OCI-LY7 (cell line): ENCODE data around the gene ALOXE3. TPM values are rescaled to one million over a fixed set of nuclear protein-coding genes. Genes with fewer than 3 reads are reported as not detected.

ENCODE experiments used
- BruUV-seq: library from RNA; stranded (reverse); fragments of 400-500 nt; replicated peaks from 2 replicates; lab custom pipeline; 2021; lab: Mats Ljungman, UMichigan
- CTCF ChIA-PET: fragments of 300-600 bp; sonication (Branson Sonifier 250); formaldehyde crosslinking; loops from one replicate; lab custom pipeline; 2022; ENCODE audit warnings: antibody characterized with exemption; ENCODE audit not compliant: unreplicated experiment; lab: Charles Lee
- POLR2A ChIA-PET: fragments of 300-600 bp; sonication (Branson Sonifier 250); formaldehyde crosslinking; loops from one replicate; lab custom pipeline; 2022; ENCODE audit warnings: antibody characterized with exemption; lab: Charles Lee
- DNase-seq: peaks from one replicate; pipeline ENCODE4 v3.0.0-alpha.2; 2015; ENCODE audit warnings: low spot score
- H2AFZ ChIP-seq: fragments of 200-600 bp; sonication (generic), shearing (Covaris generic); 2 replicates; pipeline ENCODE4 v1.6.1; 2014; ENCODE audit warnings: mild to moderate bottlenecking, antibody characterized with exemption, low read length, moderate library complexity
- H3K27ac ChIP-seq: fragments of 200-600 bp; sonication (generic); 2 replicates; pipeline ENCODE4 v1.5.1; 2014; ENCODE audit warnings: mixed run types, low read depth, mild to moderate bottlenecking, moderate library complexity, low read length, inconsistent platforms; ENCODE audit not compliant: poor library complexity, severe bottlenecking
- H3K36me3 ChIP-seq: fragments of 200-600 bp; sonication (generic); 2 replicates; pipeline ENCODE4 v1.6.1; 2014; ENCODE audit warnings: mild to moderate bottlenecking, antibody characterized with exemption, low read length, moderate library complexity, mixed read lengths; ENCODE audit not compliant: insufficient read depth
- H3K4me1 ChIP-seq: fragments of 200-600 bp; sonication (generic); 2 replicates; pipeline ENCODE4 v1.5.1; 2014; ENCODE audit warnings: mild to moderate bottlenecking, low read length; ENCODE audit not compliant: insufficient read depth, poor library complexity, severe bottlenecking
- H3K4me2 ChIP-seq: fragments of 200-600 bp; sonication (generic); 2 replicates; pipeline ENCODE4 v1.6.1; 2014; ENCODE audit warnings: mild to moderate bottlenecking, low read length
- H3K4me3 ChIP-seq: fragments of 200-600 bp; sonication (generic); 2 replicates; pipeline ENCODE4 v1.5.1; 2014; ENCODE audit warnings: mild to moderate bottlenecking, low read depth, low read length; ENCODE audit not compliant: poor library complexity, severe bottlenecking
- H3K79me2 ChIP-seq: fragments of 200-600 bp; sonication (generic); 2 replicates; pipeline ENCODE4 v1.6.1; 2016; ENCODE audit warnings: low read depth, mild to moderate bottlenecking, low read length, moderate library complexity, mixed read lengths; ENCODE audit not compliant: insufficient read depth
- H3K9me2 ChIP-seq: fragments of 200-600 bp; sonication (generic); 2 replicates; pipeline ENCODE4 v1.6.1; 2016; ENCODE audit warnings: mild to moderate bottlenecking, low read length, mixed read lengths; ENCODE audit not compliant: insufficient read depth
- H3K9me3 ChIP-seq: fragments of 200-600 bp; sonication (generic); 2 replicates; pipeline ENCODE4 v1.6.1; 2014; ENCODE audit warnings: mild to moderate bottlenecking, mixed run types, low read length, mixed read lengths
- H4K20me1 ChIP-seq: fragments of 200-600 bp; sonication (generic); 2 replicates; pipeline ENCODE4 v1.6.1; 2014; ENCODE audit warnings: mild to moderate bottlenecking, antibody characterized with exemption, low read length, moderate library complexity, mixed read lengths; ENCODE audit not compliant: insufficient read depth
- CTCF ChIP-seq: fragments of 200-600 bp; sonication (generic); conservative IDR thresholded peaks from 2 replicates; pipeline ENCODE4 v1.5.1; 2014; ENCODE audit warnings: mild to moderate bottlenecking, antibody characterized with exemption, low read length, moderate library complexity, mixed read lengths
- EZH2phosphoT487 ChIP-seq: fragments of 200-600 bp; sonication (generic); IDR thresholded peaks from 2 replicates; pipeline ENCODE4 v1.6.1; 2018; ENCODE audit warnings: low read depth, borderline replicate concordance, mild to moderate bottlenecking, mixed run types, antibody characterized with exemption, low read length, moderate library complexity, mixed read lengths
- intact Hi-C: fragments of 100-400 bp; cut with micrococcal nuclease; formaldehyde crosslinking; loops from one replicate; pipeline ENCODE4 v1.10.0; 2022; ENCODE audit not compliant: unreplicated experiment
- total RNA-seq, 2 experiments: library from RNA; depleted of rRNA in 1 of 2; stranded (reverse); fragments of >200 nt in 1 of 2; shearing (Covaris generic) in 1 of 2; gene quantifications; 2 replicates each; pipeline ENCODE4 v1.2.3, GENCODE V29; 2014 to 2022

ALOXE3 gene
- total RNA-seq, 2 experiments from 2014 or later = 0.10 TPM; not detected in 1

GRCh38 chr17:8073627-8074484 is 44.5 kb downstream of the ALOXE3 start:
- intact Hi-C loops = loop anchor here (5.0 kb wide), 1 partner anchor 228 kb away; no protein-coding TSS in a partner anchor
- no peak overlapping the region for H2AFZ ChIP-seq
- H3K4me2 ChIP-seq = peak overlapping the region; percentile 25; the same call in 1 of the 2 replicates

GRCh38 chr17:8072729-8073461 is 45.4 kb downstream of the ALOXE3 start:
- POLR2A ChIA-PET = interaction anchor here (0.6 kb wide), 1 partner anchor 695 kb away, joined by 3 read pairs; no protein-coding TSS in a partner anchor
- BruUV-seq = no TSS peak
- H3K4me2 ChIP-seq = no peak overlapping the region
- H4K20me1 ChIP-seq = no peaks in the 10 kb centered on the region
- H3K9me2 ChIP-seq = no peaks in the 10 kb centered on the region
- no peaks in the 10 kb centered on the region for H3K36me3 ChIP-seq
- no peak overlapping the region for H3K4me3 ChIP-seq
- peaks cover 4% of the 10 kb centered on the region for H3K4me1 ChIP-seq
- H2AFZ ChIP-seq = no peak overlapping the region
- TF ChIP-seq CTCF = no peak
- no peak for TF ChIP-seq EZH2phosphoT487
- intact Hi-C loops = loop anchor here (5.0 kb wide), 1 partner anchor 229 kb away; no protein-coding TSS in a partner anchor
- no peak overlapping the region for H3K27ac ChIP-seq
- H3K9me3 ChIP-seq = no peaks in the 10 kb centered on the region
- DNase-seq = no peak
- H3K79me2 ChIP-seq = no peaks in the 10 kb centered on the region
- CTCF ChIA-PET = interaction anchor here (0.6 to 1.8 kb wide), 3 partner anchors 38 to 160 kb away, joined by 3 to 7 read pairs (median 4); no protein-coding TSS in a partner anchor

More at GRCh38 chr17:8073627-8074484, 44.5 kb downstream of the ALOXE3 start:
- TF ChIP-seq EZH2phosphoT487 (no peak), CTCF (peak; percentile 92)
- no TSS peak for BruUV-seq
- Histone ChIP-seq H3K4me3 (no peak overlapping the region), H4K20me1 (no peaks in the 10 kb centered on the region), H3K4me1 (peaks cover 4% of the 10 kb centered on the region), H3K9me2 (no peaks in the 10 kb centered on the region), H3K27ac (no peak overlapping the region), H3K79me2 (no peaks in the 10 kb centered on the region), H3K9me3 (no peaks in the 10 kb centered on the region), H3K36me3 (no peaks in the 10 kb centered on the region)
- POLR2A ChIA-PET = interaction anchor here (0.6 to 0.7 kb wide), 3 partner anchors 102 to 1505 kb away, joined by 3 to 6 read pairs (median 3); no protein-coding TSS in a partner anchor
- CTCF ChIA-PET = interaction anchor here (0.5 to 1.8 kb wide), 10 partner anchors 14 to 557 kb away, joined by 3 to 14 read pairs (median 4); partner anchors contain the start of gene ALOX12B
- peak; percentile 83 for DNase-seq
